Right lung (tissue), 5 donors: ENCODE results near the gene TPD52L2. TPM values are rescaled to one million over a fixed set of nuclear protein-coding genes. Genes with fewer than 3 reads are reported as not detected.
"Not testable (repeated sequence)": the region's sequence is repeated elsewhere in the genome, so short reads cannot be mapped to it uniquely, and the experiment has no call there.

Source experiments
- DNase-seq, 2 donors: peaks; one replicate each; pipeline ENCODE4 v3.0.0-alpha.2; 2013
- polyA plus RNA-seq, 5 donors: library from polyadenylated mRNA; unstranded; fragments of 120-200 nt; gene quantifications; one replicate each; pipeline versions ENCODE4 v1.2.1 to v1.2.3, GENCODE V29; 2013; ENCODE audit warnings: inconsistent platforms in 1 of 5, low replicate concordance in 1 of 5; ENCODE audit not compliant: insufficient read length in 5 of 5, insufficient read depth in 1 of 5

The TPD52L2 gene
- polyA plus RNA-seq, 5 donors, result 81.9 to 93.7 (median 86.7) TPM

GRCh38 chr20:63854069-63854765 is 10.9 kb upstream of the TPD52L2 start:
- DNase-seq, result peak in 1 of 2 donors; percentile 45

GRCh38 chr20:63854766-63855362 is 10.2 kb upstream of the TPD52L2 start:
- peak in 1 of 2 donors; percentile 33 for DNase-seq

GRCh38 chr20:63855363-63856097 is 9.5 kb upstream of the TPD52L2 start:
- no peak for DNase-seq

GRCh38 chr20:63856098-63856511 is 9.0 kb upstream of the TPD52L2 start:
- no peak for DNase-seq

GRCh38 chr20:63857764-63858392 is 7.2 kb upstream of the TPD52L2 start:
- DNase-seq, result peak in 1 of 2 donors; percentile 75

- peak in 1 of 2 donors; percentile 64 for DNase-seq
Measured at GRCh38 chr20:63858393-63859165, 6.5 kb upstream of the TPD52L2 start.

- no peak for DNase-seq
Measured at GRCh38 chr20:63859166-63859699, 5.8 kb upstream of the TPD52L2 start.

- no peak for DNase-seq
Measured at GRCh38 chr20:63860325-63861051, 4.6 kb upstream of the TPD52L2 start.

GRCh38 chr20:63861365-63861934 is 3.6 kb upstream of the TPD52L2 start, which contains the start of gene ABHD16B:
Gene ABHD16B (plus strand): TSS chr20:63861498. CDS start chr20:63861541, 43 bp downstream.
- no peak for DNase-seq

GRCh38 chr20:63861981-63862901 is 2.8 kb upstream of the TPD52L2 start:
- DNase-seq, result no peak

- DNase-seq, result no peak
Measured at GRCh38 chr20:63863021-63863797, 1.9 kb upstream of the TPD52L2 start.

- peak; percentile 69 to 75 for DNase-seq
Measured at GRCh38 chr20:63863798-63864544, 1.1 kb upstream of the TPD52L2 start.

GRCh38 chr20:63864545-63864977 is 509 bp upstream of the TPD52L2 start:
- DNase-seq, result peak in 1 of 2 donors; percentile 20

- DNase-seq, result not testable (repeated sequence)
Measured at GRCh38 chr20:63867042-63867441, 2.0 kb downstream of the TPD52L2 start.

- no peak for DNase-seq
Measured at GRCh38 chr20:63868264-63868663, 3.2 kb downstream of the TPD52L2 start.

GRCh38 chr20:63873477-63873971 is 8.5 kb downstream of the TPD52L2 start:
- peak in 1 of 2 donors; percentile 21 for DNase-seq

GRCh38 chr20:63874241-63874640 is 9.2 kb downstream of the TPD52L2 start:
- not testable (repeated sequence) for DNase-seq
